ENCODE data around the gene MINDY2. TPM values are rescaled to one million over a fixed set of nuclear protein-coding genes. Genes with fewer than 3 reads are reported as not detected.

Gene MINDY2
- total RNA-seq, 1 experiment from 2014 or later: 29.9 TPM

- TF ChIP-seq ZSCAN18 (CRISPR knock-in tag; IDR thresholded peaks at IDR 0.05) (no peak), ZNF121 (CRISPR knock-in tag; IDR thresholded peaks at IDR 0.05) (no peak), NFYB (CRISPR knock-in tag; conservative IDR thresholded peaks at IDR 0.05; ENCODE audit: low read depth) (no peak), TP53 (CRISPR knock-in tag; IDR thresholded peaks at IDR 0.05) (no peak), ERG (CRISPR knock-in tag; IDR thresholded peaks at IDR 0.05) (no peak), ZNF219 (CRISPR knock-in tag; IDR thresholded peaks at IDR 0.05; ENCODE audit: borderline replicate concordance) (no peak), TCF7 (CRISPR knock-in tag; IDR thresholded peaks at IDR 0.05; ENCODE audit: low read depth) (no peak), CREM (CRISPR knock-in tag; IDR thresholded peaks at IDR 0.05) (no peak), OVOL2 (CRISPR knock-in tag; IDR thresholded peaks at IDR 0.05; ENCODE audit: borderline replicate concordance) (no peak)
These were observed 81.2 kb downstream of the MINDY2 start (continued) for GRCh38 chr15:58852347-58852746.

GRCh38 chr15:58854593-58854992 lies 83.5 kb downstream of the MINDY2 start:
- ATAC-seq: no peak
- H3K4me3 Mint-ChIP-seq: no peak overlapping the region
- DNase-seq (ENCODE audit: low spot score): no peak
- no peaks in the 10 kb centered on the region for H3K27me3 Mint-ChIP-seq (ENCODE audit: low read depth)
- H3K9me3 Mint-ChIP-seq: no peaks in the 10 kb centered on the region
- CTCF ChIA-PET: interaction anchor here (0.8 kb wide), 1 partner anchor 675 kb away, joined by 3 read pairs; no protein-coding TSS in a partner anchor
- H3K4me1 Mint-ChIP-seq: no peaks in the 10 kb centered on the region
- POLR2A ChIA-PET: no interaction called here
- H3K27ac Mint-ChIP-seq: no peak overlapping the region
- TF ChIP-seq HMGXB4 (CRISPR knock-in tag; IDR thresholded peaks at IDR 0.05) (no peak), ERG (CRISPR knock-in tag; IDR thresholded peaks at IDR 0.05) (no peak), ARID4B (CRISPR knock-in tag; IDR thresholded peaks at IDR 0.05; ENCODE audit: borderline replicate concordance) (no peak), ZNF532 (CRISPR knock-in tag; IDR thresholded peaks at IDR 0.05; ENCODE audit: borderline replicate concordance) (no peak), NFATC4 (CRISPR knock-in tag; IDR thresholded peaks at IDR 0.05) (no peak), IRF1 (CRISPR knock-in tag; IDR thresholded peaks at IDR 0.05) (no peak), FOXJ3 (CRISPR knock-in tag; IDR thresholded peaks at IDR 0.05; ENCODE audit: borderline replicate concordance) (no peak), GTF2I (CRISPR knock-in tag; conservative IDR thresholded peaks at IDR 0.05) (no peak), GABPB1 (CRISPR knock-in tag; IDR thresholded peaks at IDR 0.05) (no peak), CTCF (IDR thresholded peaks at IDR 0.05) (no peak)
- no peaks in the 10 kb centered on the region; the same call in 1 of the 2 replicates for H3K36me3 Mint-ChIP-seq

Measured in WTC11 (cell line).